Dedifferentiated amniotic fluid mesenchymal stem cell (primary cell): Measurements from ENCODE around the gene CKB.
A peak's percentile ranks its signal among the peaks of the same experiment; 100 is the strongest.

Source experiments
- DNase-seq: peaks from one replicate; pipeline ENCODE4 v3.0.0-alpha.2; 2016; ENCODE audit errors: extremely low spot score

The CKB gene

DNA sequence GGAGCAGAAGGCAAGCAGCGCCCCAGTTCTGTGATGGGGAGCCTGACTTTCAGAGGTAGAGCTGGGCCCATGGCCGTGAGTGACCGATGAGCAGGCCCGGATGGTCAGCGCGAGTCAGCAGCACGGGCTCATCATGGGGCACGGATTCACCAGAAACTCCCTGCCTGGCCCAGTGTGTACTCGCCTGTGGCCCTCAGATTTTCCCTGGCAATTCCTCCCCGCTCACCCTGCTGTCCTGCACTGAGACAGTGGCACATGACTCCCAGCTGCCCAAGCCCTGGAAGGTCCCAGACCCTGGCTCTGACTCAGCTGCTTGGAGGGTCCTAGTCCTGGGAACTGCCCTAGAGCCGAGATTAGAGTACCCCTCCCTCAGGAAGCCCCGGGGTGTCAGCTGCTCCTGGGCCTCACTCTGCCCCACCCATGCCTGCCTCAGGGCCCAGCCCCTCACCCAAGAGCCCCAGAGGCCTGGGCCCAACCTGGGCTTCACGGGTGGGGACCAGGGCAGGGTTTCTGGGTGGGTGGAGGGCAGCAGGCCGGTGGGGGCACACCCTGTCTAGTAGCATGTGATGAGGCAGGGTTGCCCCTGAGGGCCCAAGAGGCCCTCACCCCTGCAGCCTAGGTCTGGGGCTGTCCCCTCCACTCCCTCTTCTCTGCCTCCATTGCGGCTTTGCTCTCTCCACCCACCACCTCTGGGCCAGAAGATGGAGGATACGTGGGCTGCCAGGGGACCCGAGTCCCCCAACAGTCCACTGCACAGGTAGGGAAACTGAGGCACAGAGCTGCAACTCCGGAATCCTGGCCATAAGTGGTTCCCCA is 14.8 kb upstream of the CKB start:
- no peak for DNase-seq

DNA sequence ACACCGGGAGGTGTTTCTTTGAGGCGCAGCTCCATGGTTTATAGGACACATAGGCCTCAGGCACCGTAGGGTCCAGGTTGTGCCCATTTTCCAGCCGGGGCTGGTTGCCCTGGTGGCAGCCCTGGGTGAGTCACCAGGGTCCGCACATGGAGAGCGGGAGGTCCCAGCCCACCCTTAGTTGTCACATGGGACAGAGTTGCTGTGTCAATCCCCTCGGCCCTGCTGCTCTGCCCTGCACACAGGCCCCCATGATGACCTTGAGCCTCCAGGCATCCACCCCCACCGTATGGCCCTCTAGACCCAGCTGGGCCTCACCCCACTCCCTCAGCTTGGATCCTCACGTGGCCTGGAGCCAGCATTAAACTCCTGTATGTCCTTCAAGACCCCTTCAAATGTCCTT is 14.1 kb upstream of the CKB start:
- DNase-seq = no peak

DNA sequence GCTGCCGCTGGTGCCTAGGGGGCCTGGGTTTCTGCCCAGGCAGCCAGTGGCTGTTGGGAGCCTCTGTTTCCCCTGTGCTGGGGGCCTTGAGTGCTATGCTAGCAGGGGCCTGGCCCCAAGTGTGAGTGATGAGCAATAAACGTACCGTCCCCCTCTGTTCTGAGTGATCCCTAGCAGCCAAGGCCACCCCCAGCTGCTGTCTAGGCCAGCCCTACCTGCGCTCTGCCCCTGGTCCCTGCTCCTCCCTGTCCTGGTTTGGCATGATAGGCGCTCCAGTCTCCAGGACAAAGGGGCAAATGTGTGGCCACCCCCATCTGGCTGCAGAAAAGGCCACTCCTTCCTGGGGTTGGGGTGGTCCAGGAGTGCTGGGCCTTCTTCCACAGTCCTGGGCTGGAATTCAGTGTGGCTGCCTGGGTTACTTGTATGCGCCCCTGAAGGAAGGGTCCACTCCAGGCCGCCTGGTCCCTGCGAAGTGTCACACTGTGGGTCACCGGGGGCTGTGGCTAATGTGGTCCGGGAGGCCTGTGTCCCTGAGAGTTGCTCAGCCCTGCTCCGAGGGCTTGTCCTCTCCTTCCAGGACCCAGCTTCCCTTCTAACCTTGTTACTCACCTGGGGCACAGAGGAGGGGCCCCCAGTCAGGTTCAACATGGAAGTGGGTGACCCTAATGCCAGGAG is 13.4 kb upstream of the CKB start:
- DNase-seq = no peak

DNA sequence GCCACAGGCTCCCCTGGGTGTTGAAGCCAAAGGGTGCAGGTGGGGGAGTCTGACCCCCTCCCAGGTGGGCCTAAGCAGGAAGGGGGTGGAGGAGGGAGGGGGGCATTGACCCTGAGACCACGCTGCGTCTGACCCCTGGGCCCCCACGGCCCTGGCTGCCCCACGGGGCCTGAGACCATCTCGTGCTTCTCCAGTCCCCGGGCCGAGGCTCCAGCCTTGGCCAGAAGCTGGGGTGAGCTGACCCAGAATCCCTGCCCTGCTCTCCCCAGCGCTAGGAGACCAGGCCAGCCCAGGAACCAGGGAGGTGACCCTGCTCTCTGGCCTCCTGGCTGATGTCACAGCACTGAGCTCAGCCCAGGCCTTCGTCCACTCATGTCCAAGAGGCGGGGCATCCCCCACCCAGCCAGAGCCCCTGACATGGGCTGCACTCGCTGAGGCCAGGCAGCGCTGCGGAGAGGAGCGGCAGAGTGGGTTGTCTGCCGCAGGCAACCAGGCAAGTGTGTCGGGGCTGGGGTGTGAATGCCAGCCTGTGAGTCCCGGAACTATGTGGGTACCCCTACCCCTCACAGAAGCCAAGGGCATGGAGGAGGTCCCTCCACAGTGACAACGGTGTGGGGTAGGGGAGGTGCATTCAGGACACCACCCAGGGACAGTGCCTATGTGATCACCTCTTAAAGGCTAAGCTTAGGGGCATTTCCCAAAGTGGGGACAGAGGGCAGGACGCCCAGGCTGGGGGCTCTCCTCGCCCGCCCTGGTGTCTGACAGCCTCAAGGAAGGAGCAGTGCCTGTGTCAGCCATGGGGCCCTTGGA is 12.7 kb upstream of the CKB start:
- no peak for DNase-seq

DNA sequence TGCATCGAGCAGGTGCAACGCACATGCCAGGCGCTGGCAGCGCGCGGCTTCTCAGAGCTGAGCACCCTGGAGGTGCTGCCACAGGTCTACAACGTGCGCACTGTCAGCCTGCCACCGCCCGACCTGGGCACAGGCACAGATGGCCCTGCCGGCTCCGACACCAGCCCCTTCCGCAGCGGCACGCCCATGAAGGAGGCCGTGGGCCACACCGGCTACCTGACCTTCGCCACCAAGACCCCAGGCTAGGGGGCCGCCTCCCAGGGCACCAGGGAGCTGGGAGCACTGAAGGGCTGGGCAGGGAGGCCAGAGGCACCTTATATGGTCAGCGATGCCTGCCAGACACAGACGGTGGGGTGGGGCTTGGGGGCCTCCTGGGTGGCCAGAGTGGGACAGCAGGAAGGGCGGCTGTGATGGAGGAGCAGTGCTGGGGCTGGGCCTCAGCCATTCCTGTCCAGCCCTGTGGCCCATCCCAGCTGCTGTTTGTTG is 12.0 kb upstream of the CKB start:
- no peak for DNase-seq

DNA sequence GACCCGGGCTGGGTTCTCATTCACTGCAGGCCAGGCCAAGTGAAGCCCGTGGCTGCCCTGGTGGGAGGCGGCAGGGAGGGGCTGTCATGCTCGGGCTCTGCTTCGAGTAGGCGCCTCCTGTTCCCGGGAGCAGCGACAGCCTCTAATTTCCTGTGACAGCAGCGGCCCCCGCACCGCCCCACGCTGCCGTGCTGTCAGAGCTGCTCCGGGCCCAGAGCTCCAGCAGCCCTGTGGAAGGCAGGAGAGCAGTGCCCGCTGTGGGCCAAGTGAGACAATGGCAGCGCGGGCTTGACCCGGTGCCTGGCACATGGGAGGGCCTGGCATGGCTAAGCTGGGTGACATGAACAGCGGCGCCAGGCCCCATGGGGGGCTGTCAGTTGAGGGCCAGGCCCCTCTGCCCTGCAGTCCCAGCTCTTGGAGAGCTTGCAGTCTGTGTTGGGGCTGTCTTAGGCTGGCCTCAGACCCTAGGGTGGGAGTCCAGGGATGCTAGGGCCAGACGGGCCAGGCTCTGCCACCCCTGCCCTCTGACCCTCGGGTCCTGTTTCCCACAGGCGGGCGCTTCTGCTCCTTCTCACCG is 11.5 kb upstream of the CKB start:
- DNase-seq = no peak

DNA sequence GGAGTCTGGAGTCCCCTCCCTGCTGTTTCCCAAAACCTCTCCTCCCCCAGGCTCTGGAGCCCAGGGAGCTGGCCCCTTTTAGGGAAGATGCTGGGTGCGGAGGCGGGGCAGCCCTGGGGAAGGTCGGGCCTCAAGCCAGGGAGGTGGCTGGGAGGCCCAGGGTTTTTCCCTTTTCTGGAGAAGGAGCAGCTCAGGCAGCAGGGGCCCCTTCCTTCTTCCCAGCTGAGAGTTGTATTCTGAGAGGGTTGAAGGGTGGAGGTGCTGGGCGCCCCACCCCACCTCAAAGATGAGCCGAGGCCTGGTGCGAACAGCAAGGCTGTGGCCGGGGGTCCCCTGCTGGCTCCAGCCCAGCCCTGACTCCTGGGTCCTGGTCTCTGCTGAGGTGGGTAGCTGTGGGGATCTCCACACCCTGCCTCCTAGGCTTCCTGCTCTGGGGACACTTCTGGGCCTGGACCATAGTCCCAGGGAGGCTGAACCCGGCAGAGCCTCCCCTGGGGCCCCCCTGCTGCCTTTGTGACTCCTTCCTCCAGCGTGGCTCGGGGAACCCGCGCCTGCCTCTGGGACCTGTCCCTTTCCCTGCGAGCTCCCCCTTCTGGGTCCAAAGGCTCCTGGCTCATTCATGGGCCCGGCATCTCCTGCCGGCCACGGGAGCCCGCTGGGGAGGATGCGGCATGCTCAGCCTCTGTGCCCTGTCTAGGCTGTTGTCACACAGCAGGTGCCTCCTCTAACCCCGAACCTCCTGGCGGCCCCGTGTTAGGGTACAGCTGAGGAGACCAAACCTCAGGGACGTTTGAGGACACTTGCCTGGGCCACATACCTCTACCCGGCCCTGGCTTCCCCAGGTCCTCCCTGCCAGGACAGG is 10.7 kb upstream of the CKB start:
- no peak for DNase-seq

DNA sequence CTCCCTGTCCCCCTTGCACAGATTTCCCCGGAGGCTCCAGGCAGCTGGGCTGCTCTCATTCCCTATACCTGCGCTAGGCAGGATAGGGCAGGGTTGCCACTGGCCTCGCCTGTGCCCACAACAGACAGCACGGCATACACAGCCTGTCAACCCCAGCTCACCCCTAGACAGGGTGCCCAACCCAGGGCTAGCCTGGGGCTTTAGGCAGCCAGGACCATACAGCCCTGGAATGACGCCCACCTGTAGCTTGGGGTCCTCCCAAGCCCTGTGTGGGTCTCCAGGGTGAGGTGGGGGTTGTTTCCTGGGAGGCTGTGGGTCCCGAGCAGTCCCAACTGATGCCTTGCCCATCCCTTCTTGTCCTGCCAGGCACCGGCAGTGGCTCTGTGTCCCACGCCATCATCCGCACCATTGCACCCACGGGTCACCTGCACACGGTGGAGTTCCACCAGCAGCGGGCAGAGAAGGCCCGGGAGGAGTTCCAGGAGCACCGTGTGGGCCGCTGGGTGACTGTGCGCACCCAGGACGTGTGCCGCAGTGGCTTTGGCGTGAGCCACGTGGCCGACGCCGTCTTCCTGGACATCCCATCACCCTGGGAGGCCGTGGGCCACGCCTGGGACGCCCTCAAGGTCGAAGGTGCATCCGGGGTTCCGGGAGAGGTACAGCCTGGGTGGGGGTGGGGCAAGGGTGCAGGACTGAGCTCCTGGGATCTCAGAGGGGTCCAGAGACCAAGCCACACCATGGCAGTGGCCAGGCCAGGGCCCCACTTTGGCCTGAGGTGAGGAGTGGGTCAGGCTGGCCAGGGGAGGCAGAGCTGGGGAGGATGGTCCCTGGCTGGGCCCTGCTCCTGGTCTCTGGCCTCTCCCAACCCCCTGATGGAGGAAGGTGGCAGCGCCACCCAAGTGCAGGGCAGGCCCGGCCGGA is 9.8 kb upstream of the CKB start:
- DNase-seq = no peak

DNA sequence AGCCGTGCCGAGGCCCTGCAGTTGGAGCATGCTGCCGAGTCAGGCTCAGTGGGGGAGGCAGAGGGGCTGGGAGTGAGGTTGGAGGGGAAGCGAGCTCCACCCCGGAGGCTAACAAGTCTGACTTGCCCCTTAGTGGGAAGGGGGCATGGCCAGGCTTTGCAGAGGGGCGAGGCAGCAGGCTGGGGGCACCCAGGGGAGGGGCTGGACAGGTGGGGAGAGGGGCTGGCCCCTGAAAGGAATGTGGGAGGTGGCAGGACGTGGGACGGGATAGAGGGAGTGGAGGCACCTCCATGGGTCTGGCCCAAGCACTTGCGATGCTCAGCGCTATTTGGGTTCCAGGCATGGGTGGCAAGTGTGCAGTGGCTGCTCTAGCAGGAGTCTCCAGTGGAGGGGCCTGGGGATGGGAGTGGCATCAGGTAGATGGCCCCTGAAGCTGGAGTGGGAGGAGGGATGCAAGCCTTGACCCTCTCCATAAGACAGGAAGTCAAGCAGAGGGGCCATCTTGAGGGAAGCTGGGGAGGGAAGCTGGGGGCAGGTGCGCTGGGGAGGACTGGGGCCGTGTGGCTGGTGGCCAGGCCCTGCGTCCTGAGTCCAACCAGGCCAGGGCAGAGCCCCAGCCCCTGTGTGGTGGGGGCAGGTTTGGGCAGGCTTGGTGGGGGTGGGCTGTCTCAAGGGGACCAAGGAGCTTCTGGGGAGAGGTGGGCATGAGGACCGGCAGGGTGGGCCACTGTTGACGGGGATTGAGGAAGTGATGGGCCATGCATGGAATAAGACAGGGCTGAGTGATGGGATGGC is 9.0 kb upstream of the CKB start:
- DNase-seq = no peak

DNA sequence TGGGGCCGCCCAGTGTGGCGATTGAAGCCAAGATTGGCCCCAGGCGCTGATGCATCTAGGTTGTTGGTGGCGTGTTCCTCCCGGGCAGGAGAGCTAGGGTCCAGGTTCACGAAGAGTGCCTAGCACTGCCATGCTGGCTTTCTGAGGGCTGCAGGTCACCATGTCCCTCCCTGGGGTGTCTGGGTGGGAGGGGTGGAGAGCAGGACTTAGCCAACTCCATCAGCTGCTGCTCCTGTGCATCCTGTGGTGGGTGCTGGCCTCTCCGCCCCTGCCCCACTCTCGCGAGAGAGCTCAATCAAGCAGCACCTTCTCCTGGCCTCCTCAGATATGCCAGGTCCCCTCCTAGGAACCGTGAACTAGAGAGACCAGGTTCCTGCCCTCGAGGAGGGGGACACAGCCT is 8.2 kb upstream of the CKB start:
- no peak for DNase-seq

DNA sequence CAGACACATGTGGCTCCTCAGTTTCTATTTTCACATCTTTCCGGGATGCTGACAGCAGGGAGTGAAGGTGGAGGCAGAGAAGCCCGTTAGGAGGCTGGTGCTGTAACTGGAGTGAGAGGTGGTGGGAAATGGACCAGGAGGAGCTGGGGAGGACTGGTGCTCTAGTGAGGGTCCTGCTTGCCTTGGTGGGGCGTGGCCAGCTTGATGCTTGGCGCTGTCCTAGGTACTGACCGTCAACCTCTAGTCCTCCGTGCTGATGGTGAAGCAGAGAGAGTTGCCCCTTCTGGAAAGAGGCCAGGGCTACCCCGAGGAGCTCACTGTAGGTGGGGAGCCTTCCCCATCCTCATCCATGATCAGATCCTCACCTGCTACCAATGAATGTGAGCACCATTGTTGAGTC is 7.8 kb upstream of the CKB start:
- DNase-seq = no peak

DNA sequence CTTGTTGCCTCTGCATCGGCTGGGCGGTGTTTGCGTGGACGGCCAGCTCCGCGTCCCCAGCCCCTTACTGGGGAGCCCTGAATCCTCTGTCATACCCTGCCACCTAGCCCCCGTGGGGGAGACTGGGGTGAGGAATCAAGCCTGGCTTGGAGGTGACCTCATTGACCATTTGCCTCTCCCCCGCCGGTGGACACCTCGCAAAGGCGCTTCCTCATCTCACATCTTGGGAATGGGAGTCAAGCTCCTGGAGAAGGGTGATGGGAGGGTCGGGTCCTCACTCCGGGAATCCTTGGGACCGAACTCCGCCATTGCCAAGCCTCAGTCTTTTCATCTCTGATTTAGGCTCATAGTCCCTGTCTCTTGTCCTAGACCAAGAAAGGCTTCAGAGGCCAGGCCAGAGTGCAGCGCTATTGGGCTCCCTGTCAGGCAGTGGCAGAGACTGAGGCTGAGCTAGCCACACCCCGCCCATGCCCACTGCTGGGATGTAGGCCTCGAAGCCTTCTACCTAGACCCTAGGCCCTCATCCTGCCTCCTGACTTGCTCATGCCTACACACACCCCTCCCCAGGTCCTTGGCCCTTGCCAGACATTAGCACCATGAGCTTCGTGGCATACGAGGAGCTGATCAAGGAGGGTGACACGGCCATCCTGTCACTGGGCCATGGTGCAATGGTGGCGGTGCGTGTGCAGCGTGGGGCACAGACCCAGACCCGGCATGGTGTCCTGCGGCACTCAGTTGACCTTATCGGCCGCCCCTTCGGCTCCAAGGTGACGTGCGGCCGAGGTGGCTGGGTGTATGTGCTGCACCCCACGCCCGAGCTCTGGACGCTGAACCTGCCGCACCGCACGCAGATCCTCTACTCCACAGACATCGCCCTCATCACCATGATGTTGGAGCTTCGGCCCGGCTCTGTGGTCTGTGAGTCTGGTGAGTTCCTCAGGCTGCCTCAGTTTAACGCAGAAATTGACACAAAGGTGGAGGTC is 7.0 kb upstream of the CKB start:
- DNase-seq = no peak

DNA sequence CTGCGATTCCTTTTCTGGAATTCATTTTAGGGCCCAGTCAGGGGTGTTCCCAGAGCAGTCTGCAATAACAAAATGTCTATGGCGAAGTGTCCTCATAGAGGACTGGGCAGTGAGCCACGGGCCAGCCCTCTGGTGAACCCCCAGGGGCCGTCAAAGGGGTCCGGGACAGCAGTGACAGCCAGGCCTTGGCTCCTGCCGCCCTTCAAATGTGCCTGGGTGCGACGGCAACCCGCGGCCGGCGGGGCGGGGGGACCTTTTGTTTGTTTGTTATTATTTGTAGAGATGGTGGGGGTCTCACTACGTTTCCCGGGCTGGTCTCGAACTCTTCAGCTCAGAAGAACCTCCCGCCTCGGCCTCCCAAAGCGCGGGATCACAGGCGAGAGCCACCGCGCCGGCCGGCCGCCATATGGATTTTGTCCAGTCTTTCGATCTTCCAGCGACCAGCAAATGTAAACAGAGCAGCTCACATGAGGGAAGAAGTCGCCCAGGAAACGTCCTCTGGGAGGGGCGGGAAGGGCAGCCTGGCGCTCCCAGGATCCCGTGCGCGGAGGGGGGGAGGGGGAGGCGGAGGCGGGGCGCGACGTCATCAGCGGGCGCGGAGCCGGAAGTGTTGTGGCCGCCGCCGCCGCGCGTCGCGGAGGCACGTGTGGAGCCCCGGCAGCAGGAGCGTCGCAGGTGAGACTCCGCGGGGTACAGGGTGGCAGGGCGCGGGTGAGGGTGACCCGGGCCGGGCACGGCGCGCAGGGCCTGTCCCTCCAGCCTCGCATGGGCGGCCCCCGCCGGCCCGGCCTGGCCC is 6.2 kb upstream of the CKB start, which contains the start of gene TRMT61A:
TRMT61A (plus strand) TSS at position 610 of the 796 bp plus-strand sequence. CDS start 783 bp downstream, outside the sequence.
- DNase-seq = peak; percentile 86

DNA sequence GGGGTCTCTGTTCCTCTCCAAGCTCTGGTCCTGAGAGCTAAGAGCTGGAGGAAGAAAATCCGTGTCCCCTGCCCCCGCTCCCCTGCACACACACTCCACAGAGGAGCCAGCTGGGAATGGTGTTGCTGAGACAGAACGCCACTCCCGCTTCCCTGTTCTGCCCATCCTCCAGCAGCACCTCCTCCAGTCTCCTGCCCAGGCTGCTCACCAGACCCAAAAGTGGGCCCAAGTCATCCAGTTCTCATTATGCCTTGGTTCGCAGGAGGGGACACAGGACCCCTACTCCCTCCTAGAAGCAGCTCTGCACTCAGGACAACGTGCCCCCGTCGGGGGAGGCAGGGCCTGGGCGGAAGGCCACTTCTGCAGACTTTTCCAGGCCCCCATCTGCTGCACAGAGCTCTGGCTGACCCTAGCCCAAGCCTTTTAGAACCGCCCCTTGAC is 5.5 kb upstream of the CKB start:
- DNase-seq = no peak

DNA sequence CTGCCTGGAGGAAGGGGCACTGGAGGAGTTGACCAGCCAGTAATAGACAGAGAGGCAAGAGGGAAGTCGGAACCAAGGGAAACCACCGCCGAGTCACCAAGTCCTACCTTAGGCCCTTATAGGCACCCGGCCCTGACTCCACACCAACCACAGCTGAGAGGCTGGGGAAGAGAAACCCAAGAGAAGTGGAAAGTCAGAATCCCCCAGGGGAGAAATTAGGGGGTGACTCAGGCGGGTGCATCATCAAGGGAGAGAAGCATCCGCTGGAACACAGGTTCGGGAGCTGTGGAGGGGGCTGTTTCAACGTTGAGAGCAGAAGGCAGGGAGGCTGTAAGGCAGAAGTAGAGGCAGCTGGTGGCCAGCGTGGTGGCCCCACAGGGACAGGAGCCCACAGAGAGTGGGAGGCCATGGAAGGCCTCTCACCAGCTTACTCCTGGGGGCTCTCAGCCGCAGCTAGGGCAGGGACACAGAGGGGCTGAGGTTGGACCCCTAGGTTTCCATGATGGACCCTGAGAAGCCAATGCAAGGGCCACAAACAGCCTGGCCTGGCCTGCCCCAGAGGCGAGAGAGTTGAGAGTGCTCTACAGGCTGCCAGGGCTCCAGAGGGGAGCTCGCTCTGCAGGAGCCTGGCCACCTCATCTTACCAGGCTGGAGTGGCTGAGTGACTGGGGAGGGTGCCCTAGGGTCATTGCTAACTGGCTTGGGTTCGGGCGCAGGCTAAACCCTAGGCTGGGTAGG is 4.9 kb upstream of the CKB start:
- DNase-seq = no peak

DNA sequence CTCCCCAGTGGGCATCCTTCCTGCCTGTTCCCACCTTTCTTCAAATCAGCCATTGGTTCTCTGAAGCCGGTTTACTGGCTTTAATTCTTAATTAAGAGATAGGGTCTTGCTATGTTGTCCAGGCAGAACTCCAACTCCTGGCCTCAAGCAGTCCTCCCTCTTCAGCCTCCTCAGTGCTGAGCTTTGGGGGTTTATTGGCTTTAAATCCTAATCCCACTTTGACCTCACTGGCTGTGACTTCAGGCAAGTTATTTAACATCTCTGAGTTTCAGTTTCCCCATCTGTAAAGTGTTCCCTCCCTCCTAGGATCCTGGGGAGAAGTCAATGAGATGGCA is 4.3 kb upstream of the CKB start:
- no peak for DNase-seq
